AG04449 (cell line): ENCODE measurements around the gene MEGF10.

ENCODE experiments used
- CTCF ChIA-PET: fragments of 350-600 bp; formaldehyde crosslinking; extraction: SDS; loops from one replicate; lab custom pipeline; 2021; ENCODE audit warnings: antibody characterized with exemption; lab: Yijun Ruan, JAX
- POLR2A ChIA-PET: fragments of 400-600, 350-600 bp; formaldehyde crosslinking; extraction: SDS; loops from one replicate; lab custom pipeline; 2020; ENCODE audit warnings: antibody characterized with exemption, inconsistent platforms; lab: Yijun Ruan, JAX
- DNase-seq: peaks from one replicate; pipeline ENCODE4 v3.0.0-alpha.2; 2010; ENCODE audit warnings: low read depth, low spot score
- H3K4me3 ChIP-seq: 2 replicates; pipeline ENCODE4 v1.5.1; 2011; ENCODE audit warnings: low read depth, mild to moderate bottlenecking, control low read depth, low read length
- CTCF ChIP-seq: IDR thresholded peaks from one replicate; pipeline ENCODE4 v1.5.1; 2011; ENCODE audit warnings: mild to moderate bottlenecking, moderate library complexity, low read length, control low read depth, inconsistent platforms; ENCODE audit not compliant: insufficient read depth; ENCODE audit errors: missing control alignments

MEGF10 gene

GRCh38 chr5:127498548-127498947, 208.0 kb downstream of the MEGF10 start:
- TF ChIP-seq CTCF = no peak
- H3K4me3 ChIP-seq = no peak overlapping the region
- CTCF ChIA-PET = interaction anchor here (0.6 kb wide), 1 partner anchor 210 kb away, joined by 3 read pairs; no protein-coding TSS in a partner anchor
- DNase-seq = no peak
- POLR2A ChIA-PET = no interaction called here

GRCh38 chr5:127505905-127506304, 215.3 kb downstream of the MEGF10 start:
- no peak overlapping the region for H3K4me3 ChIP-seq
- ChIA-PET POLR2A (no interaction called here), CTCF (interaction anchor here (1.4 to 2.2 kb wide), 2 partner anchors 12 to 15 kb away, joined by 5 to 22 read pairs; no protein-coding TSS in a partner anchor)
- TF ChIP-seq CTCF = no peak
- no peak for DNase-seq

GRCh38 chr5:127506616-127507015, 216.0 kb downstream of the MEGF10 start:
- no peak overlapping the region for H3K4me3 ChIP-seq
- ChIA-PET CTCF (interaction anchor here (1.4 to 2.2 kb wide), 2 partner anchors 13 to 16 kb away, joined by 5 to 22 read pairs; no protein-coding TSS in a partner anchor), POLR2A (no interaction called here)
- no peak for DNase-seq
- TF ChIP-seq CTCF = no peak

GRCh38 chr5:127508644-127509373, 218.2 kb downstream of the MEGF10 start:
- no peak for TF ChIP-seq CTCF
- CTCF ChIA-PET = interaction anchor here (1.9 kb wide), 1 partner anchor 16 kb away, joined by 12 read pairs; no protein-coding TSS in a partner anchor
- no peak overlapping the region for H3K4me3 ChIP-seq
- no peak for DNase-seq
- POLR2A ChIA-PET = no interaction called here
